Measurements from ENCODE around the gene DSPP.

Gene DSPP

DNA sequence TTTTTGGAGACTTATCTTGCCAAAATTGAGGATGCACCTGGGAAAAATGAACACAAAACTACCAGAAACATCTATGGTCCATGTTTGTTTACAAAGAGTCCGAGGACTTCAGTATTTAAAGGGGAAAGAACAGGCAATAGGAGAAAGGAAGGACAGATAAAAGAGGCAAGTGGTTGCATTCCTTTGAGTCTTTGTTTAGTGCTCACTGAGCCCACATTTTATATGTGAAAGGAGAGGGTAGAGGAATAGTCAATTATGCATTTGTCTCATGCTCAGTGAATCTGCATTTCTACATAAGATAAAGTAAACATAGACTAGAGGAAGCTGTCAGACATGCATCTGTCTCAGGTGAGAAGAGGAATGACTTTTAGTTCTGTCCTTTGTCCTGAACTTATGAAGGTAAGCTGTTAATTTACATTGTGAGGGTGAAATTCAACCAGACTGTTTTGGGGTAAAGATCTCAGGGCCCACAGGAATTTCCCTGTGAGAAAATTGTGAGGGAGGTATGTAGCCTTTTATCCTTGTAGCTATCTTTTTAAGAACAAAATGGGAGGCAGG is 46.2 kb downstream of the DSPP start:
- no peaks in the 10 kb centered on the region for H3K36me3 ChIP-seq (ENCODE audit: control insufficient read depth in 5 of 5, insufficient read depth in 5 of 5, low read length in 5 of 5)
- H3K4me3 ChIP-seq (ENCODE audit: low read depth in 1 of 5, low read length in 5 of 5): no peak overlapping the region
- no peaks in the 10 kb centered on the region for H3K9me3 ChIP-seq (ENCODE audit: control insufficient read depth in 5 of 5, low read length in 5 of 5)
- H3K9ac ChIP-seq (ENCODE audit: low read length in 5 of 5): no peak overlapping the region
- no peak overlapping the region for H3K27ac ChIP-seq (ENCODE audit: low read depth, low read length)
- H3K27me3 ChIP-seq (ENCODE audit: control insufficient read depth in 5 of 5, insufficient read depth in 4 of 5, low read length in 5 of 5): no peaks in the 10 kb centered on the region
- H3K4me1 ChIP-seq (ENCODE audit: control insufficient read depth in 5 of 5, insufficient read depth in 5 of 5, low read length in 5 of 5): peaks cover 0 to 4% (median 0%) of the 10 kb centered on the region in 5 donors

DNA sequence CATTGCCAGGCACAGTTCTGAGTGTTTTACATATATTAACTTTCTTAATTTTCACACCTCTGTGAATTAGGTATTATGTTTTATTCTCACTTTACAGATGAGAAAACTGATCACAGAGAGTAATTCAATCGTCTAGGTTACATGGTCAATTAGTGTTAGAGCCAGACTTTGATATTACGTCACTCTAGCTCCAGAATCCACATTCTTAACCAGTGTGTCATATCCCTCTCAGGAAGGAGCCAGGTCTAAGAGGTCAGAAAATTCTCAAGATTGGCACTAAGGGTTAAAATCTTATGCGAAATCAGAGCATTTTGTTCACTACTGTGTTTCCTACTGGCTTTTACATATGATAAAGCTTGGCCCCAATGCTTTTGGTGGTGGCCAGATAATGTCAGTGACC is 49.2 kb downstream of the DSPP start:
- Histone ChIP-seq H3K27me3 (ENCODE audit: control insufficient read depth in 5 of 5, insufficient read depth in 4 of 5, low read length in 5 of 5) (no peaks in the 10 kb centered on the region), H3K27ac (ENCODE audit: low read depth, low read length) (no peak overlapping the region), H3K9me3 (ENCODE audit: control insufficient read depth in 5 of 5, low read length in 5 of 5) (no peaks in the 10 kb centered on the region), H3K4me3 (ENCODE audit: low read depth in 1 of 5, low read length in 5 of 5) (no peak overlapping the region), H3K9ac (ENCODE audit: low read length in 5 of 5) (no peak overlapping the region), H3K36me3 (ENCODE audit: control insufficient read depth in 5 of 5, insufficient read depth in 5 of 5, low read length in 5 of 5) (no peaks in the 10 kb centered on the region), H3K4me1 (ENCODE audit: control insufficient read depth in 5 of 5, insufficient read depth in 5 of 5, low read length in 5 of 5) (peaks cover 0 to 4% (median 0%) of the 10 kb centered on the region in 5 donors)

DNA sequence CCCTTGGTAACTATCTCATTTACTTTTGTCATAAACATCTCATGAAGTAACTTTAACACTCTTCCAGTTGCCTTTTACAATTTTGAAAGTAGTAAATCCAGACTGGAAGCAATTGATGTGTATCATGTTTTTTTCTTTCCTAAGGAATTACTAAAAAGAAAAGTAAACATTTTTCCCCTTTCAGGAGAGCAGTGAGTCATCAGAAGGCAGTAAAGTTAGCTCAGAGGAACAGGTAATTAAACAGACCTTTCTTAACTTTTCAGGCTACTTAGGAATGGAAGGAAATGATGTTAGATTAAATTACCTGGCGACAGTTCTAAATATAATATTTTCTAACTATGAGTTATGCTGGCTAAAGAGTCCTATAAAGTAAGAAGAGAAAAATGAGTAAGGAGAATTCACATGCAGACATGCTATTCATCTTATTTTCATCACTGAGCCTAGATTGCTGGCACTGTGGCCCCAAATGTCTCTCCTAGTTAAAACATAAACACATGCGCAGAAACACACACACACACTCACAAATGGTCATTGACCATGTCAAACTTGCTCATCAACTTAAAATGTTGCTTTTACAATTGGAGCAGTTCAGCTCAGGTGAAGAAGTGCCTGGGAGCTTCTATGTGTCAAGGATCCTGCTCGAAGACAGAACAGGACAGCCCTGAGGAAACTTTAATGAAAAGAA is 51.1 kb downstream of the DSPP start:
- H3K9me3 ChIP-seq (ENCODE audit: control insufficient read depth in 5 of 5, low read length in 5 of 5): no peaks in the 10 kb centered on the region
- H3K9ac ChIP-seq (ENCODE audit: low read length in 5 of 5): no peak overlapping the region
- H3K27ac ChIP-seq (ENCODE audit: low read depth, low read length): no peak overlapping the region
- H3K36me3 ChIP-seq (ENCODE audit: control insufficient read depth in 5 of 5, insufficient read depth in 5 of 5, low read length in 5 of 5): peaks cover 0 to 3% (median 0%) of the 10 kb centered on the region in 5 donors
- H3K27me3 ChIP-seq (ENCODE audit: control insufficient read depth in 5 of 5, insufficient read depth in 4 of 5, low read length in 5 of 5): no peaks in the 10 kb centered on the region
- H3K4me1 ChIP-seq (ENCODE audit: control insufficient read depth in 5 of 5, insufficient read depth in 5 of 5, low read length in 5 of 5): peaks cover 0 to 4% (median 0%) of the 10 kb centered on the region in 5 donors
- no peak overlapping the region for H3K4me3 ChIP-seq (ENCODE audit: low read depth in 1 of 5, low read length in 5 of 5)

DNA sequence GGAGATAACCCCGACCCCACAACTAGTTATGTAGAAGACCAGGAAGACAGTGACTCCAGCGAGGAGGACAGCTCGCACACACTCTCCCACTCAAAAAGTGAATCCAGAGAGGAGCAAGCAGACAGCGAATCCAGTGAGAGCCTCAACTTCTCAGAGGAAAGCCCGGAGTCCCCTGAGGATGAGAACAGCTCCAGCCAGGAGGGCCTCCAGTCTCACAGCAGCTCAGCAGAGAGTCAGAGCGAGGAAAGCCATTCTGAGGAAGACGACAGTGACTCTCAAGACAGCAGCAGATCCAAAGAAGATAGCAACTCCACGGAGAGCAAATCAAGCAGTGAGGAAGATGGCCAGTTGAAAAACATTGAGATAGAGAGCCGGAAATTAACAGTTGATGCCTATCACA is 54.5 kb downstream of the DSPP start:
- Histone ChIP-seq H3K36me3 (ENCODE audit: control insufficient read depth in 5 of 5, insufficient read depth in 5 of 5, low read length in 5 of 5) (peaks cover 0 to 3% (median 0%) of the 10 kb centered on the region in 5 donors), H3K9me3 (ENCODE audit: control insufficient read depth in 5 of 5, low read length in 5 of 5) (no peaks in the 10 kb centered on the region), H3K4me3 (ENCODE audit: low read depth in 1 of 5, low read length in 5 of 5) (no peak overlapping the region), H3K4me1 (ENCODE audit: control insufficient read depth in 5 of 5, insufficient read depth in 5 of 5, low read length in 5 of 5) (peaks cover 0 to 4% (median 0%) of the 10 kb centered on the region in 5 donors), H3K27ac (ENCODE audit: low read depth, low read length) (no peak overlapping the region), H3K27me3 (ENCODE audit: control insufficient read depth in 5 of 5, insufficient read depth in 4 of 5, low read length in 5 of 5) (no peaks in the 10 kb centered on the region), H3K9ac (ENCODE audit: low read length in 5 of 5) (no peak overlapping the region)

Measured in subcutaneous abdominal adipose tissue (tissue), 5 donors.